Kidney tubule cell (primary cell): ENCODE data around the gene MALAT1.
"Not testable (repeated sequence)": the region's sequence is repeated elsewhere in the genome, so short reads cannot be mapped to it uniquely, and the experiment has no call there.

Source experiments
- DNase-seq: peaks from one replicate; pipeline ENCODE4 v3.0.0-alpha.2; 2018; ENCODE audit warnings: low spot score

The MALAT1 gene

DNA sequence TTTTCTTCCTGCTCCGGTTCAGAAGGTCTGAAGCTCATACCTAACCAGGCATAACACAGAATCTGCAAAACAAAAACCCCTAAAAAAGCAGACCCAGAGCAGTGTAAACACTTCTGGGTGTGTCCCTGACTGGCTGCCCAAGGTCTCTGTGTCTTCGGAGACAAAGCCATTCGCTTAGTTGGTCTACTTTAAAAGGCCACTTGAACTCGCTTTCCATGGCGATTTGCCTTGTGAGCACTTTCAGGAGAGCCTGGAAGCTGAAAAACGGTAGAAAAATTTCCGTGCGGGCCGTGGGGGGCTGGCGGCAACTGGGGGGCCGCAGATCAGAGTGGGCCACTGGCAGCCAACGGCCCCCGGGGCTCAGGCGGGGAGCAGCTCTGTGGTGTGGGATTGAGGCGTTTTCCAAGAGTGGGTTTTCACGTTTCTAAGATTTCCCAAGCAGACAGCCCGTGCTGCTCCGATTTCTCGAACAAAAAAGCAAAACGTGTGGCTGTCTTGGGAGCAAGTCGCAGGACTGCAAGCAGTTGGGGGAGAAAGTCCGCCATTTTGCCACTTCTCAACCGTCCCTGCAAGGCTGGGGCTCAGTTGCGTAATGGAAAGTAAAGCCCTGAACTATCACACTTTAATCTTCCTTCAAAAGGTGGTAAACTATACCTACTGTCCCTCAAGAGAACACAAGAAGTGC lies 661 bp upstream of the MALAT1 start:
- peak; percentile 65 for DNase-seq

DNA sequence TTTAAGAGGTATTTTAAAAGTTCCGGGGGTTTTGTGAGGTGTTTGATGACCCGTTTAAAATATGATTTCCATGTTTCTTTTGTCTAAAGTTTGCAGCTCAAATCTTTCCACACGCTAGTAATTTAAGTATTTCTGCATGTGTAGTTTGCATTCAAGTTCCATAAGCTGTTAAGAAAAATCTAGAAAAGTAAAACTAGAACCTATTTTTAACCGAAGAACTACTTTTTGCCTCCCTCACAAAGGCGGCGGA lies 193 bp upstream of the MALAT1 start:
- no peak for DNase-seq

DNA sequence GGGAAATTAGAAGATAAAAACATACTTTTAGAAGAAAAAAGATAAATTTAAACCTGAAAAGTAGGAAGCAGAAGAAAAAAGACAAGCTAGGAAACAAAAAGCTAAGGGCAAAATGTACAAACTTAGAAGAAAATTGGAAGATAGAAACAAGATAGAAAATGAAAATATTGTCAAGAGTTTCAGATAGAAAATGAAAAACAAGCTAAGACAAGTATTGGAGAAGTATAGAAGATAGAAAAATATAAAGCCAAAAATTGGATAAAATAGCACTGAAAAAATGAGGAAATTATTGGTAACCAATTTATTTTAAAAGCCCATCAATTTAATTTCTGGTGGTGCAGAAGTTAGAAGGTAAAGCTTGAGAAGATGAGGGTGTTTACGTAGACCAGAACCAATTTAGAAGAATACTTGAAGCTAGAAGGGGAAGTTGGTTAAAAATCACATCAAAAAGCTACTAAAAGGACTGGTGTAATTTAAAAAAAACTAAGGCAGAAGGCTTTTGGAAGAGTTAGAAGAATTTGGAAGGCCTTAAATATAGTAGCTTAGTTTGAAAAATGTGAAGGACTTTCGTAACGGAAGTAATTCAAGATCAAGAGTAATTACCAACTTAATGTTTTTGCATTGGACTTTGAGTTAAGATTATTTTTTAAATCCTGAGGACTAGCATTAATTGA lies 1.0 kb downstream of the MALAT1 start:
- peak; percentile 59 for DNase-seq

DNA sequence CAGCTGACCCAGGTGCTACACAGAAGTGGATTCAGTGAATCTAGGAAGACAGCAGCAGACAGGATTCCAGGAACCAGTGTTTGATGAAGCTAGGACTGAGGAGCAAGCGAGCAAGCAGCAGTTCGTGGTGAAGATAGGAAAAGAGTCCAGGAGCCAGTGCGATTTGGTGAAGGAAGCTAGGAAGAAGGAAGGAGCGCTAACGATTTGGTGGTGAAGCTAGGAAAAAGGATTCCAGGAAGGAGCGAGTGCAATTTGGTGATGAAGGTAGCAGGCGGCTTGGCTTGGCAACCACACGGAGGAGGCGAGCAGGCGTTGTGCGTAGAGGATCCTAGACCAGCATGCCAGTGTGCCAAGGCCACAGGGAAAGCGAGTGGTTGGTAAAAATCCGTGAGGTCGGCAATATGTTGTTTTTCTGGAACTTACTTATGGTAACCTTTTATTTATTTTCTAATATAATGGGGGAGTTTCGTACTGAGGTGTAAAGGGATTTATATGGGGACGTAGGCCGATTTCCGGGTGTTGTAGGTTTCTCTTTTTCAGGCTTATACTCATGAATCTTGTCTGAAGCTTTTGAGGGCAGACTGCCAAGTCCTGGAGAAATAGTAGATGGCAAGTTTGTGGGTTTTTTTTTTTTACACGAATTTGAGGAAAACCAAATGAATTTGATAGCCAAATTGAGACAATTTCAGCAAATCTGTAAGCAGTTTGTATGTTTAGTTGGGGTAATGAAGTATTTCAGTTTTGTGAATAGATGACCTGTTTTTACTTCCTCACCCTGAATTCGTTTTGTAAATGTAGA lies 1.7 kb downstream of the MALAT1 start:
- DNase-seq = peak; percentile 68

DNA sequence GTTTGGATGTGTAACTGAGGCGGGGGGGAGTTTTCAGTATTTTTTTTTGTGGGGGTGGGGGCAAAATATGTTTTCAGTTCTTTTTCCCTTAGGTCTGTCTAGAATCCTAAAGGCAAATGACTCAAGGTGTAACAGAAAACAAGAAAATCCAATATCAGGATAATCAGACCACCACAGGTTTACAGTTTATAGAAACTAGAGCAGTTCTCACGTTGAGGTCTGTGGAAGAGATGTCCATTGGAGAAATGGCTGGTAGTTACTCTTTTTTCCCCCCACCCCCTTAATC lies 2.3 kb downstream of the MALAT1 start:
- DNase-seq = no peak

DNA sequence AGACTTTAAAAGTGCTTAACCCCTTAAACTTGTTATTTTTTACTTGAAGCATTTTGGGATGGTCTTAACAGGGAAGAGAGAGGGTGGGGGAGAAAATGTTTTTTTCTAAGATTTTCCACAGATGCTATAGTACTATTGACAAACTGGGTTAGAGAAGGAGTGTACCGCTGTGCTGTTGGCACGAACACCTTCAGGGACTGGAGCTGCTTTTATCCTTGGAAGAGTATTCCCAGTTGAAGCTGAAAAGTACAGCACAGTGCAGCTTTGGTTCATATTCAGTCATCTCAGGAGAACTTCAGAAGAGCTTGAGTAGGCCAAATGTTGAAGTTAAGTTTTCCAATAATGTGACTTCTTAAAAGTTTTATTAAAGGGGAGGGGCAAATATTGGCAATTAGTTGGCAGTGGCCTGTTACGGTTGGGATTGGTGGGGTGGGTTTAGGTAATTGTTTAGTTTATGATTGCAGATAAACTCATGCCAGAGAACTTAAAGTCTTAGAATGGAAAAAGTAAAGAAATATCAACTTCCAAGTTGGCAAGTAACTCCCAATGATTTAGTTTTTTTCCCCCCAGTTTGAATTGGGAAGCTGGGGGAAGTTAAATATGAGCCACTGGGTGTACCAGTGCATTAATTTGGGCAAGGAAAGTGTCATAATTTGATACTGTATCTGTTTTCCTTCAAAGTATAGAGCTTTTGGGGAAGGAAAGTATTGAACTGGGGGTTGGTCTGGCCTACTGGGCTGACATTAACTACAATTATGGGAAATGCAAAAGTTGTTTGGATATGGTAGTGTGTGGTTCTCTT lies 2.8 kb downstream of the MALAT1 start:
- DNase-seq = peak; percentile 61

DNA sequence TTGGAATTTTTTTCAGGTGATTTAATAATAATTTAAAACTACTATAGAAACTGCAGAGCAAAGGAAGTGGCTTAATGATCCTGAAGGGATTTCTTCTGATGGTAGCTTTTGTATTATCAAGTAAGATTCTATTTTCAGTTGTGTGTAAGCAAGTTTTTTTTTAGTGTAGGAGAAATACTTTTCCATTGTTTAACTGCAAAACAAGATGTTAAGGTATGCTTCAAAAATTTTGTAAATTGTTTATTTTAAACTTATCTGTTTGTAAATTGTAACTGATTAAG lies 3.4 kb downstream of the MALAT1 start:
- DNase-seq = no peak

DNA sequence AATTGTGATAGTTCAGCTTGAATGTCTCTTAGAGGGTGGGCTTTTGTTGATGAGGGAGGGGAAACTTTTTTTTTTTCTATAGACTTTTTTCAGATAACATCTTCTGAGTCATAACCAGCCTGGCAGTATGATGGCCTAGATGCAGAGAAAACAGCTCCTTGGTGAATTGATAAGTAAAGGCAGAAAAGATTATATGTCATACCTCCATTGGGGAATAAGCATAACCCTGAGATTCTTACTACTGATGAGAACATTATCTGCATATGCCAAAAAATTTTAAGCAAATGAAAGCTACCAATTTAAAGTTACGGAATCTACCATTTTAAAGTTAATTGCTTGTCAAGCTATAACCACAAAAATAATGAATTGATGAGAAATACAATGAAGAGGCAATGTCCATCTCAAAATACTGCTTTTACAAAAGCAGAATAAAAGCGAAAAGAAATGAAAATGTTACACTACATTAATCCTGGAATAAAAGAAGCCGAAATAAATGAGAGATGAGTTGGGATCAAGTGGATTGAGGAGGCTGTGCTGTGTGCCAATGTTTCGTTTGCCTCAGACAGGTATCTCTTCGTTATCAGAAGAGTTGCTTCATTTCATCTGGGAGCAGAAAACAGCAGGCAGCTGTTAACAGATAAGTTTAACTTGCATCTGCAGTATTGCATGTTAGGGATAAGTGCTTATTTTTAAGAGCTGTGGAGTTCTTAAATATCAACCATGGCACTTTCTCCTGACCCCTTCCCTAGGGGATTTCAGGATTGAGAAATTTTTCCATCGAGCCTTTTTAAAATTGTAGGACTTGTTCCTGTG lies 3.9 kb downstream of the MALAT1 start:
- peak; percentile 67 for DNase-seq

DNA sequence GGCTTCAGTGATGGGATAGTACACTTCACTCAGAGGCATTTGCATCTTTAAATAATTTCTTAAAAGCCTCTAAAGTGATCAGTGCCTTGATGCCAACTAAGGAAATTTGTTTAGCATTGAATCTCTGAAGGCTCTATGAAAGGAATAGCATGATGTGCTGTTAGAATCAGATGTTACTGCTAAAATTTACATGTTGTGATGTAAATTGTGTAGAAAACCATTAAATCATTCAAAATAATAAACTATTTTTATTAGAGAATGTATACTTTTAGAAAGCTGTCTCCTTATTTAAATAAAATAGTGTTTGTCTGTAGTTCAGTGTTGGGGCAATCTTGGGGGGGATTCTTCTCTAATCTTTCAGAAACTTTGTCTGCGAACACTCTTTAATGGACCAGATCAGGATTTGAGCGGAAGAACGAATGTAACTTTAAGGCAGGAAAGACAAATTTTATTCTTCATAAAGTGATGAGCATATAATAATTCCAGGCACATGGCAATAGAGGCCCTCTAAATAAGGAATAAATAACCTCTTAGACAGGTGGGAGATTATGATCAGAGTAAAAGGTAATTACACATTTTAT lies 4.6 kb downstream of the MALAT1 start:
- DNase-seq = no peak

DNA sequence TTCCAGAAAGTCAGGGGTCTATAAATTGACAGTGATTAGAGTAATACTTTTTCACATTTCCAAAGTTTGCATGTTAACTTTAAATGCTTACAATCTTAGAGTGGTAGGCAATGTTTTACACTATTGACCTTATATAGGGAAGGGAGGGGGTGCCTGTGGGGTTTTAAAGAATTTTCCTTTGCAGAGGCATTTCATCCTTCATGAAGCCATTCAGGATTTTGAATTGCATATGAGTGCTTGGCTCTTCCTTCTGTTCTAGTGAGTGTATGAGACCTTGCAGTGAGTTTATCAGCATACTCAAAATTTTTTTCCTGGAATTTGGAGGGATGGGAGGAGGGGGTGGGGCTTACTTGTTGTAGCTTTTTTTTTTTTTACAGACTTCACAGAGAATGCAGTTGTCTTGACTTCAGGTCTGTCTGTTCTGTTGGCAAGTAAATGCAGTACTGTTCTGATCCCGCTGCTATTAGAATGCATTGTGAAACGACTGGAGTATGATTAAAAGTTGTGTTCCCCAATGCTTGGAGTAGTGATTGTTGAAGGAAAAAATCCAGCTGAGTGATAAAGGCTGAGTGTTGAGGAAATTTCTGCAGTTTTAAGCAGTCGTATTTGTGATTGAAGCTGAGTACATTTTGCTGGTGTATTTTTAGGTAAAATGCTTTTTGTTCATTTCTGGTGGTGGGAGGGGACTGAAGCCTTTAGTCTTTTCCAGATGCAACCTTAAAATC lies 5.3 kb downstream of the MALAT1 start:
- peak; percentile 65 for DNase-seq

DNA sequence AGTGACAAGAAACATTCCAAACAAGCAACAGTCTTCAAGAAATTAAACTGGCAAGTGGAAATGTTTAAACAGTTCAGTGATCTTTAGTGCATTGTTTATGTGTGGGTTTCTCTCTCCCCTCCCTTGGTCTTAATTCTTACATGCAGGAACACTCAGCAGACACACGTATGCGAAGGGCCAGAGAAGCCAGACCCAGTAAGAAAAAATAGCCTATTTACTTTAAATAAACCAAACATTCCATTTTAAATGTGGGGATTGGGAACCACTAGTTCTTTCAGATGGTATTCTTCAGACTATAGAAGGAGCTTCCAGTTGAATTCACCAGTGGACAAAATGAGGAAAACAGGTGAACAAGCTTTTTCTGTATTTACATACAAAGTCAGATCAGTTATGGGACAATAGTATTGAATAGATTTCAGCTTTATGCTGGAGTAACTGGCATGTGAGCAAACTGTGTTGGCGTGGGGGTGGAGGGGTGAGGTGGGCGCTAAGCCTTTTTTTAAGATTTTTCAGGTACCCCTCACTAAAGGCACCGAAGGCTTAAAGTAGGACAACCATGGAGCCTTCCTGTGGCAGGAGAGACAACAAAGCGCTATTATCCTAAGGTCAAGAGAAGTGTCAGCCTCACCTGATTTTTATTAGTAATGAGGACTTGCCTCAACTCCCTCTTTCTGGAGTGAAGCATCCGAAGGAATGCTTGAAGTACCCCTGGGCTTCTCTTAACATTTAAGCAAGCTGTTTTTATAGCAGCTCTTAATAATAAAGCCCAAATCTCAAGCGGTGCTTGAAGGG lies 6.0 kb downstream of the MALAT1 start:
- peak; percentile 56 for DNase-seq

DNA sequence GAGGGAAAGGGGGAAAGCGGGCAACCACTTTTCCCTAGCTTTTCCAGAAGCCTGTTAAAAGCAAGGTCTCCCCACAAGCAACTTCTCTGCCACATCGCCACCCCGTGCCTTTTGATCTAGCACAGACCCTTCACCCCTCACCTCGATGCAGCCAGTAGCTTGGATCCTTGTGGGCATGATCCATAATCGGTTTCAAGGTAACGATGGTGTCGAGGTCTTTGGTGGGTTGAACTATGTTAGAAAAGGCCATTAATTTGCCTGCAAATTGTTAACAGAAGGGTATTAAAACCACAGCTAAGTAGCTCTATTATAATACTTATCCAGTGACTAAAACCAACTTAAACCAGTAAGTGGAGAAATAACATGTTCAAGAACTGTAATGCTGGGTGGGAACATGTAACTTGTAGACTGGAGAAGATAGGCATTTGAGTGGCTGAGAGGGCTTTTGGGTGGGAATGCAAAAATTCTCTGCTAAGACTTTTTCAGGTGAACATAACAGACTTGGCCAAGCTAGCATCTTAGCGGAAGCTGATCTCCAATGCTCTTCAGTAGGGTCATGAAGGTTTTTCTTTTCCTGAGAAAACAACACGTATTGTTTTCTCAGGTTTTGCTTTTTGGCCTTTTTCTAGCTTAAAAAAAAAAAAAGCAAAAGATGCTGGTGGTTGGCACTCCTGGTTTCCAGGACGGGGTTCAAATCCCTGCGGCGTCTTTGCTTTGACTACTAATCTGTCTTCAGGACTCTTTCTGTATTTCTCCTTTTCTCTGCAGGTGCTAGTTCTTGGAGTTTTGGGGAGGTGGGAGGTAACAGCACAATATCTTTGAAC lies 6.8 kb downstream of the MALAT1 start:
- DNase-seq = peak; percentile 49

DNA sequence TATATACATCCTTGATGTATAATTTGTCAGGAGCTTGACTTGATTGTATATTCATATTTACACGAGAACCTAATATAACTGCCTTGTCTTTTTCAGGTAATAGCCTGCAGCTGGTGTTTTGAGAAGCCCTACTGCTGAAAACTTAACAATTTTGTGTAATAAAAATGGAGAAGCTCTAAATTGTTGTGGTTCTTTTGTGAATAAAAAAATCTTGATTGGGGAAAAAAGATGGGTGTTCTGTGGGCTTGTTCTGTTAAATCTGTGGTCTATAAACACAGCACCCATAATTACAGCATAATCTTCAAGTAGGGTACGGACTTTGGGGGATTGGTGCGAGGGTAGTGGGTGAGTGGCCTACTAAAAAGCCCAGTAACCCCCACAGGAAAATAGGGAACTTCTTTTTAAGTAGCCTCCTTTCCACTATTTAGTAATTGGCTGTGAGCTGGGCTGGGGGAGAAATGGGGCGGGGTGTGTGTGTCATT lies 7.5 kb downstream of the MALAT1 start:
- DNase-seq = no peak

DNA sequence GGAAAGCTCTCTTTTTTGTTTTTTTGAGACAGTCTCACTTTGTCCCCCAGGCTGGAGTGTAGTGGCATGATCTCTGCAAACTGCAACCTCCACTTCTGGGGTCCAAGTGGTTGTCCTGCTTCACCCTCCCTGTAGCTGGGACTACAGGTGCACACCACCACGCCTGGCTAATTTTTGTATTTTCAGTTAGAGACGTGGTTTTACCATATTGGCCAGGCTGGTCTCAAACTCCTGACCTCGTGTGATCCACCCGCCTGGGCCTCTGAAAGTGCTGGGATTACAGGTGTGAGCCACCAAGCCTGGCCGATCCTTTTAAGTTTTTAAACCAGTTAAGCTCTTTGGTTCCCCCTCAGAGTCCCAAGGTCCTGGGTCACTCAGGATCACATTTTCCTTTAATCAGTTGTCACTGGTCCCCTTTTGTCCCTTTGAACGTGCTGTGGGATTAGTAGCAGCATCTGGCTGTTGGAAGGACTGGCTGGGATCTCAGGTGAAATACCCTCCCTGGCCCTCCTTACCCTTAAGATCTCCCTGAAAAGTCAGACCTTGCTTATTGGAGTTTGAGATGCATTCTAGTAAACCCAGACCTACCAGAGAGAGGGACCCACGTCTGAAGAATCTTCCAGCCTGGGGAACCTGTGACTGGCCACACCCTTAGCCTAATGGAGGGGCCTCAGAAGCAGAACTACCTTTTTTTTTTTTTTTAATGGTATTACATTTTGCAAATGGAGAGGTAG lies 8.1 kb downstream of the MALAT1 start:
- no peak for DNase-seq

DNA sequence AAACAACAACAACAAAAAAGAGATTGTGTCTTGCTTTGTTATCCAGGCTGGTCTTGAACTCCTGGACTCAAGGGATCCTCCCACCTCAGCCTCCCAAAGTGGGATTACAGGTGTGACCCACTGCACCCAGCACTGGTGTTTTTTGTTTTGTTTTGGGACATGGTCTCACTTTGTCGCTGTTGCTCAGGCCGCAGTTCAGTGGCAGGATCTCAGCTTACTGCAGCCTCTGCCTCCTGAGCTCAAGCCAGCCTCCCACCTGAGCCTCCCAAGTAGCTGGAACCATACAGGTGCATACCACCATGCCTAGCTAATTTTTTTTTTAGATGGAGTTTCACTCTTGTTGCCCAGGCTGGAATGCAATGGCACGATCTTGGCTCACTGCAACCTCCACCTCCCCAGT lies 13.5 kb downstream of the MALAT1 start:
- DNase-seq = not testable (repeated sequence)

DNA sequence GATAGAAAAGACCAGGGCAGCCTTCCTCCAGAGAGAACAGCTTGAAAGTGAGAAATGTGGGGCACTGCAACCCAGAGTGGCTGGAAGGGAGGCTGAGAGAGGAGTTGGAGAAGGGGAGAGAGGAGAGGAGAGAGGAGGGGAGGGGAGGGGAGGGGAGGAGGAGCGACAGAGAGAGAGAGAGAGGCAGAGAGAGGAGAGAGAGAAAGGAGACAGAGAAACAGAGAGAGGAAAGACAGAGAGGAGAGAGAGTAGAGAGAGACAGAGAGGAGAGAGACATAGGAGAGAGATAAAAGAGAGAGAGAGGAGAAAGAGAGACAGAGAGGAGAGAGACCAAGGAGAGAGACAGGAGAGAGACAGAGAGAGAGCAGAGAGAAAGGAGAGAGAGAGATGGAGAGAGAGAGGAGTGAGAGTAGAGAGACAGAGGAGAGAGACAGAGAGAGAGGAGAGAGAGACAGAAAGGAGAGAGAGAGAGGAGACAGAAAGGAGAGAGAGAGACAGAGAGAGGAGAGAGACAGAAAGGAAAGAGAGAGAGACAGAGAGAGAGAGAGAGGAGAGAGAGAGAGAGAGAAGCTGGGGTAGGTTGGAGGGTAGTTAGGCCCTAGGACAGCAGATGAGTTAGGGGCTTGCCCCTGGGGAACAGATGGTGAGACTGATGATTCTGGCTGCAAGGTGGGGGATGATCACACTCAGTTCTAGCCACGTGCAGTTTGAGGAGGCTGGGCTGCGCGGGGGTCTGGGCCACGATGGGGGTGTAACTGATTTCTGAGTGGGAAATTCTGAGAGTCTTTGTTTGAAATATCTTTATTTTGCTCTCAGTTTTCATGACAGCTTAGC lies 17.5 kb downstream of the MALAT1 start:
- DNase-seq = no peak

DNA sequence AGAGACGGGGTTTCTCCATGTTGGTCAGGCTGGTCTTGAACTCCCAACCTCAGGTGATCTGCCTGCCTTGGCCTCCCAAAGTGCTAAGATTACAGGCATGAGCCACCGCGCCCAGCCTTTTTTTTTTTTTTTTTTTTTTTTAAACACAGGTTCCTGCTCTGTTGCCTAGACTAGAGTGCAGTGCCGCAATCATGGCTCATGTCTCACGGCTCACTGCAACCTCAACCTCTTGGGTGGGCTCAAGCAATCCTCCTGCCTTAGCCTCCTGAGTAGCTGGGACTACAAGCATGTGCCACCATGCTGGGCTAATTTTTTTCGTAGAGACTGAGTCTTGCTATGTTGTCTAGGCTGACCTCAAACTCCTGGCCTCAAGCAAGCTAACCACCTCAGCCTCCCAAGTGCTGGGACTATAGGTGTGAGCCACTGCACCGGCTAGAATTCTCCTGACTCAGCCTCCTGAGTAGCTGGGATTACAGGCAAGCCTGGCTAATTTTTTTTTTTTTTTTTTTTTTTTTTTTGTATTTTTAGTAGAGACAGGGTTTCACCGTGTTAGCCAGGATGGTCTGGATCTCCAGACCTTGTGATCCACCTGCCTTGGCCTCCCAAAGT lies 20.2 kb downstream of the MALAT1 start:
- DNase-seq = not testable (repeated sequence)
